Stimulated activated CD8-positive, alpha-beta memory T cell treated with anti-CD3 and anti-CD28 coated beads, Interleukin-4, amount 100 ng/mL, for 24 hours (primary cell): ENCODE measurements around the gene CHST9.
"Not testable (repeated sequence)": the region's sequence is repeated elsewhere in the genome, so short reads cannot be mapped to it uniquely, and the experiment has no call there.

Experiments used
- DNase-seq: peaks from one replicate; pipeline ENCODE4 v3.0.0-alpha.2; 2020; ENCODE audit warnings: low read depth

The CHST9 gene

DNA sequence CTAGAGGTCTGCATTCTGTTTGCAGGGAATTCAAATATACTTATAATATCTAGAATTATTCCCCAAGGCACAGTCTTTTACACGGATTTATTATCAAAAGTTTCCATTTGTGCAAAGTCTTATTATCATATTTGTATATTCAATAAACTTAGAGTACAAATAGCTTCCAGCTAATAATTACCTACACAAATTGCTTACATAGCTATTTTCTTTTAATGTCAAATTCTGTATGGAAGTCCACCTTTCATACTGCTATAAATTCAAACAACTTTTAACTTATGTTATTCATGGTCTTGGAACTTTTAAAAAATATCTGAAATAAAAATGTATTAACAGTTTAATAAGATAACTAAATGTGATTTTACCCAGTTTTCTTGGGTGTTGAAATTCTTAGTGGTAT is 13.1 kb downstream of the CHST9 start:
- no peak for DNase-seq

DNA sequence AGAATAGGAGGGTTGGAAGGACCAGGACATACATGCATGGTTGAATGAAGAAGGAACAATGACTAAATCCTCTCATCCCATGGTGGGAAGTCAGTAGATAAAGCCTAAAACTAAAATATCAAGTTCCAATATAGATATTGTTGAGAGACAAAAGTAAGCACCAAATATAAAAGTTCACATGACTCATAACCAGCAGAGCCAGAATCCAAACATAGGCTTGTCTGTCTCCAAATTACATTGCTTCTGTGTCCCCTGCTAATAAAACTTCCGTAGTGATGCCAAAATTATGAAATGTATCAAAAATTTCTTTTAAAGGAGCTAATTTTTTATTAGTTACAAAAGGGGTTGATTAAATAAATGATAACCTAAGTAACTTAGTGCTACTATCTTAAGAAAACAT is 19.7 kb downstream of the CHST9 start:
- DNase-seq = no peak

DNA sequence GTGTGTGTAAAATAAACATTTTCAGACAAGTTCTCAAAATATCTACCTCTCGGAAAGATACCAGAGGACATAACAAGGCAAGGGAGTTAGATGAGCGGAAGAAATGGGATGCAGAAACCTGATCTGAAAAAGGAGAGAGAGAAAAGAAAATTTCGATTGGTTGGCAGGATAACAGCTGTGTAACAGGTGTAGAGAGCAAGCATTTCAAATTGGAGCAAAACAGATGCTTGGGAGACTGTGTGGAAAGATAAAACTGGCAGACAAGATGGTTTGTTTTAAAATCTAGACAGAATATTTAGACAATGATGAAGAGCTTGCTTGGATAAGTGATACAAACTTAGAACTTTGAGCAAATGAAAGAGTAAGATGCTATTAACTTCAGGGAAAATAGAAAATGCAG is 20.2 kb downstream of the CHST9 start:
- DNase-seq = no peak

DNA sequence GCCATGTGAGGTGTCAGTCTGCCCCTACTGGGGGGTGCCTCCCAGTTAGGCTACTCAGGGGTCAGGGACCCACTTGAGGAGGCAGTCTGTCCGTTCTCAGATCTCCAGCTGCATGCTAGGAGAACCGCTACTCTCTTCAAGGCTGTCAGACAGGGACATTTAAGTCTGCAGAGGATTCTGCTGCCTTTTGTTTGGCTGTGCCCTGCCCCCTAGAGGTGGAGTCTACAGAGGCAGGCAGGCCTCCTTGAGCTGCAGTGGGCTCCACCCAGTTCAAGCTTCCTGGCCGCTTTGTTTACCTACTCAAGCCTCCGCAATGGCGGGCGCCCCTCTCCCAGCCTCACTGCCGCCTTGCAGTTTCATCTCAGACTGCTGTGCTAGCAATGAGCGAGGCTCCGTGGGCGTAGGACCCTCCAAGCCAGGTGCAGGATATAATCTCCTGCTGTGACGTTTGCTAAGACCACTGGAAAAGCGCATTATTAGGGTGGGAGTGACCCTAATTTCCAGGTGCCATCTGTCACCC is 21.9 kb downstream of the CHST9 start:
- not testable (repeated sequence) for DNase-seq

DNA sequence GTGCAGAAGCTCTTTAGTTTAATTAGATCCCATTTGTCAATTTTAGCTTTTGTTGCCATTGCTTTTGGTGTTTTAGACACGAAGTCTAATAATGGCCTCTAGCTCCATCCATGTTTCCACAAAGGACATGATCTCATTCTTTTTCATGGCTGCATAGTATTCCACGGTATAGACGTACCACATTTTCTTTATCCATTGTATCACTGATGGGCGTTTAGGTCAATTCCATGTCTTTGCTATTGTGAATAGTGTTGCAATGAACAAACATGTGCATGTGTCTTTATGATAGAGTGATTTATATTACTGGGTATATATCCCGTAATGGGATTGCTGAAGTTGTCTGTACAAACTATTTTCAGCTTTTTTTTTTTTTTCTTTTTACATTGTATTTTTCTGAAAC is 35.9 kb downstream of the CHST9 start:
- DNase-seq = not testable (repeated sequence)

DNA sequence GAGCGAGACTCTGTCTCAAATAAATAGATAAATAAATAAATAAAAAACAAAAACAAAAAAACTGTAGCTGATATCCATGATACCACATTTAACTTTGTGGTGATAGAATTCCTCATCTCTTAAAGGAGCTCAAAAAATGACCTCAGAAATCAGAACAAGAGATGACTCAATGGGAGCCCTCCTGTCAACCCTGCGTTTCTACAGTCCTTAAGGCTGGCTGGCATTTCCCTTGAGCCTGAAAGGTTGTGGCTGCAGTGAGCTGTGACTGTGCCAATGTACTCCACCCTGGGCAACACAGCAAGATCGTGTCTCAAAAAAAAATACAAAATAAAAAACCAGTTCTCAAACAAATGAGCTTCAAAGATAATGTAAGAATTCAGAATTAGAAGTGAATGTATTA is 40.4 kb downstream of the CHST9 start:
- no peak for DNase-seq

DNA sequence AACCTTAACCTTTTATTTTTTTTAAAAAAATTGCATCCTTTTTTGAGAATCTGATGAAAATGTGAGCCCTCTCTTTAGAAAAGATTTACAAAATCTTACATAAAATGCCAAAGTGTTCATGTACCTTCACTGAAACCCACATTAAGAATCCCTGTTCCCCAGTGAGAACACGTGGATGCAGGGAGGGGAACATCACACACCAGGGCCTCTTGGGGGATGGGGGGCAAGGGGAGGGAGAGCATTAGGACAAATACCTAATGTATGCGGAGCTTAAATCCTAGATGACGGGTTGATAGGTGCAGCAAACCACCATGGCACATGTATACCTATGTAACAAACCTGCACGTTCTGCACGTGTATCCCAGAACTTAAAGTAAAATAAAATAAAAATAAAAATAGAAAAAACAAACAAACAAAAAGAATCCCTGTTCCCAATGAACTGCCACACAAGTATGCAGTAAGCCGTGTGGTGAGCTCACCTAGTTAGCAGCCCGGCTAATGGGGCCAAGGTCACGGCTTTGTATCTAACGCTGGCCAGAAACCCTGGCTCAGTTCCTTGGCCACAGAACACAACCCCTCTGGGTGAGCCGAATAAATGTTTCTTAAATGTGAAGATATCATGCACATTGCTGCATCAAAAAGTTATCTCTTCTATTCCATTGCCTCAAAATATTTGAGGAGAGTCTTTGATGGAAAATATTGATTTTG is 41.4 kb downstream of the CHST9 start:
- DNase-seq = no peak

DNA sequence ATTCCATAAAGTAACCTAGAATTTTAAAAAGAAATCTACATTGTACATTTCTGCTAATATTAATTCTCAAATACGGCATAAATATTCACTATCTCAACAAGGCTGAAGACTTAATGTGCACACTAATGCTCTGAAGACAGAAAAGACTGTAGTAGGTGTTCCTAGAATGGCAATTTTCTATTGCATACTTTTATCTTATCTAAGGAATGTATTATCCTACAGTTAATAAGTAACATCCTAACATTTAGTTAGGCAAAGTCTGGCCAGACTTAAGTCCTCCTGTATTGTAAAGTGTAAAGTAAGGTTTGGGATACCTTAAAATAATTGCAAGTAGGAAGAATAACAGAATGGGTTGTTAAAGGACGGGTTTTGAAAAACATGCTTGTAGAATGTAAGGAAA is 42.2 kb downstream of the CHST9 start:
- DNase-seq = no peak

DNA sequence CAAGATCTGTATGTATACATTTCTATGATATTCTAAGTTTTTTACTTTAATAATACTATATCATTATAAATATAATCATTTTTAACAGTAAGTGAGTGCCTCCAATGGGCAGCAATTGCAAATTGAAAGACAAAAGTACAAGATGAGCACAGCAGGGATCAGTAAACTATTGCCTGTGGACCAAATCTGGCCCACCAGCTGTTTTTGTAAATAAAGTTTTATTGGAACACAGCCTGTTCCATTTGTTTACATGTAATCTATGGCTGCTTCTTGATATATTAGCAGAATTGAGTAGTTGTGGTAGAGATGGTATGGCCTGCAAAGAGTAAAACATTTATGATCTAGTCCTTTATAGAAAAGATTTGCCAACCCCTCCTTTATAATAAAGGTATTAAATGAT is 43.2 kb downstream of the CHST9 start:
- DNase-seq = no peak

DNA sequence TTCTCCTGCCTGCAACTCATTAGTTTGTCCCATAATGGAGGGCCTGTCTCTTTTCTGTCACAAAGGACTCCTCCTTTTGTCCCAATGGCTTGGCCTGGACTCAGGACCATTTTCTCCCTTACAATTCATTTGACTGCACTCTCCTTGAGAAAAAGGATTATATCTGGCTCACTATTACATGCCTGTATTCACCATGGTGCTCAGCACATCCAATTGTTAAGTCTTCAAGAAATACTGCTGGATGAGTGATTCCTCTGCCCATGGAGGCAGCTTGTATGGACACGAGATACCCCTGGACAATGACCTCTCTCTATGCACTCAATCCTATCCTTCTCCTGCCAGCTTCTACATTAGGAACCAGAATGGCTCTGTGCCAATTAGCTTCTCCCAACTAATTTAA is 47.0 kb downstream of the CHST9 start:
- no peak for DNase-seq

DNA sequence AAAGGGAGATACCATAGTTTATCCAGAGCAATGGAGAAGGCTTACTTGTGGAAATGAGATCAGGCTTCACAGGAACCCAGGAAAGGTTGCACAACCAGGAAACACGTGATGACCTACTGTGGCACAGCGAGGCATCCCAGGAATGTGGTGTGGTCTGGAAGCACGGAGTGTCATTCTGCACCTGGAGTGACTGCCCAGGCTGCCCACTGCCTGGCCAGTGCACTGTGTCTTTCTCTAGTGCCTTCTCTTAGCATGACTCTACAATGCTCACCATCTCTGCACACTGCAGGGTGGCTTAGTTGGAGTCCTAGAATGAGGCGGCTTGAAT is 48.9 kb downstream of the CHST9 start:
- DNase-seq = no peak

DNA sequence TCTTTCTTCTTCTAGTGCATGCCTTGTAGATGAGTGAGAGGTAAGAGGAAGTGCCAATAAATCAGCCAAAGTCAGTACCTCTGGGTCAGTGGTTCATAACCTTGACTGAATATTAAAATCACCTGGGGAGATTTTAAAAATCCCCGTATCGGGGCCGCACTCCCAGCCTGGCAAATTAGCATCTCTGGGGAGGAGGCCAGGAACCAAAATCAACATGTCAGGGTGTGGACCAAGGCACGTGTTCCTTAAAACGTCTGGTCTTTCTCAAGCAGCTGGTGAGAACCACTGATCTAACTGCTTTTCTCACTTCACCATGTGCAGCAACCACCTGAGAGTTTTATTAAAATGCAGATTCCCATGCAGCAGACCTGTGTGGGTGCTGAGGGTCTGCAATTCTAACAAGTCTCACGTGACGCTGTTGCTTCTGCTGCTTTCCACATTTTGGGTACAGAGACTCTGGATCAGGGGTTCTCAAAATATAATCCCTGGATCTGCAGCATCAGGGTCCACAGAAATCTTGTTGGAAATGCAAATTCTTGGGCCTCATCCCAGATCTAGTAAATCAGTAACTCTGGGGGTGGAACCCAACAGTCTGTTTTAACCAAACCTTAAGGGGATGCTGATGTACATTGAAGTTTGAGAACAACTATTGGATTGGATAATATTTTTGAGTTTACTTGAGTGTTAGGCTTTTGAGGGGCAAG is 49.5 kb downstream of the CHST9 start:
- no peak for DNase-seq

DNA sequence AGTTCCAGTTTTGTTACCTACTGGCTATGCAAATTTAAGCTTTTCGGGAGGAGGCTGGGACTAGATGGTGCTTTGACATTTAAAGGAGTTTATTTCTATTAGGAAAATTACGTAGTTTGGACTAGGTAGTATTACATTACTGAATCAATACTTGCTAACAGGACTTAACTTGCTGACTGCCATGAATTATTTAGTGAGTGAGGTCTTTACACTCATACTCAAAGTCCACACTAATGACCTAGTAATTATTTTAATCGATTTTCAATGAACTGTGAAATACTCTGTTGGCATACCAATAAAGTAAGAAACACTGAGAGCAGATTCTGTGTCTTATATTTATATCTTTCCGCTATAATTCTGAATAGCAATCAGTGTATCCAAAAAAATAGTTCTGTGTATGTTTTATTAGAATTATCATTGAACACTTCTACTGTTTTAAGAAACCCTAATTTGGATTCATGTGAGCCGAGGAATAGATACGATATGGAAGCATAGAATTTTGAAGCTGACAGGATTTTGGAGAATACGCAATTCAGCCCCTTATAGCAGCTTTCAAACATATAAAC is 55.0 kb downstream of the CHST9 start:
- DNase-seq = no peak

DNA sequence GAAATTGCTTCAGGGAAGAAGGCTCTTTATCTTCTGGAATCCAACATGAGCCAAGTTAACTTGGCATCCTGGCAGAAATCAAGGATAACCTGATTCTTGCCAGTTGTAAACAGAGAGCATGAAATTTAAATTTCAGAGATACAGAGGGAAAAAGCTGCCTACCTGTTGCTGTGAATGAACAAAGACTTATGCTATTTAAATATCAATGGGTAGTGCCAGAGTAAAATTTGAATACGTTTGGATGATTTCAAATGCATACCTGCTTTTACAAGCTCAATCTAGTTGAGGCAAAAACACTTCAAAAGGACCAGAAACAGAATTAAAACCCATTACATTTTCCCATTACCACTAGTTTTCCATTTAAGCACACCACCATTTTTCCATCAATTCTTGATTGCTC is 60.9 kb downstream of the CHST9 start:
- no peak for DNase-seq

DNA sequence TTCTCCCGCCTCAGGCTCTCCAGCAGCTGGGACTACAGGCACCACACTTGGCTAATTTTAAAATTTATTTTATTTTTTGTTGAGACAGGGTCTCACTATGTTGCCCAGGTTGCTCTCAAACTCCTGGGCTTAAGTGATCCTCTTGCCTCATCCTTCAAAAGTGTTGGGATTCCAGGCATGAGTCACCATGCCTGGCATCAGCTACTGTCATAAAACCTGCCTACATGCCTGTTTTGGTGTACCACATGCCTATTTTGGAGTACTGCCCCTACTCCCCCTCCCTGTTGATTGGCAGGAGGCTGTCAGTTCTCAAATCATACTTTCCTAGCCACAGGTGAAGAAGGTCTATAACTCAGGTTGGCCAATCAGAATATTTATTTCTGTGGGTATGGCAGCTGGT is 64.0 kb downstream of the CHST9 start:
- DNase-seq = no peak

DNA sequence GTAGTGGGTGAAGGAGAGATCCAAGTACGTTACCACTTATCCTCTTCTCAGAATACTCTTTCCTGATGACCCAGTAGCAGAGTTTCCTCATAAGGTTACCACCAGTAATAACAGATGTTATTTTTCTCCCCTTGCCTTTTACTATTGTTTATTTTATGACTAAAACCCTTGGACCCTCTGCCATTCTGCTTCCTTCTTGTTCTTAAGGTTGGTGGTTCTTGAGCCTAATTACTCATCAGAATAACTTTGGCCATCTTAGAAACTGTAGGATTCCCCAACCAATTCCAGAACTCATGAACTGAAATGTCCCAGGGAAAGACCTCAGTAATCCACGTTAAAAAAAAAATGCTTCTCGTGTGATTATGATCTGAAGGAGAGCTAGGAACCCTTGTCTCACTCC is 64.9 kb downstream of the CHST9 start:
- DNase-seq = no peak

DNA sequence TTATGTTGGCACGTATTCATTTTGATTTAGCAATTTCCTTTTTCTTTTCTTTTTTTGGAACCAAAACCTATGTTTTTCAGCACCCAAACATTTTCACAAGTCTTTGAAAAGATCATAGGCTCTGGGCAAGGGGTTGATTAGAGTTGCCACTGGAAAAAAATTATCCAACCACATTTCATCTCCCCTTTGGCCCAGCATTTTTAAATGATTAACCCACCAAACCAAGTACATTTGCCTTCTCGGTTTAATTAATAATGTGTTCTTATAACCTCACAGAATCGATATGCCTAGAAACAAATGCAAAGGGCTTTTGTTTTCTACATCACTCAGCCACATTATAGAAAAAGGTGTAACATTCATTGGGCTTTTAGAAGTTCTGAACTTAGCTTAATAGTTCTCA is 66.1 kb downstream of the CHST9 start:
- no peak for DNase-seq

DNA sequence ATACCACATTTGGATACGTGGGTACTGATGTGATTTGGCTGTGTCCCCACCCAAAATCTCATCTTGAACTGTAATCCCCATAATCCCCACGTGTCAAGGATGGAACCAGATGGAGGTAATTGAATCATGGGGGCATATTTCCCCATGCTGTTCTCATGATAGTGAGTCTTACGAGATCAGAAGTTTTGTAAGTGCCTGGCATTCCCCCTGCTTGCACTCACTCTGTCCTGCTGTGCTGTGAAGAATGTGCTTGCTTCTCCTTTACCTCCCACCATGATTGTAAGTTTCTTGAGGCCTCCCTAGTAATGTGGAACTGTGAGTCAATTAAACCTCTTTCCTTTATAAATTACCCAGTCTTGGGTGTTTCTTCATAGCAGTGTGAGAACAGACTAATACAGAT is 70.3 kb downstream of the CHST9 start:
- DNase-seq = no peak

DNA sequence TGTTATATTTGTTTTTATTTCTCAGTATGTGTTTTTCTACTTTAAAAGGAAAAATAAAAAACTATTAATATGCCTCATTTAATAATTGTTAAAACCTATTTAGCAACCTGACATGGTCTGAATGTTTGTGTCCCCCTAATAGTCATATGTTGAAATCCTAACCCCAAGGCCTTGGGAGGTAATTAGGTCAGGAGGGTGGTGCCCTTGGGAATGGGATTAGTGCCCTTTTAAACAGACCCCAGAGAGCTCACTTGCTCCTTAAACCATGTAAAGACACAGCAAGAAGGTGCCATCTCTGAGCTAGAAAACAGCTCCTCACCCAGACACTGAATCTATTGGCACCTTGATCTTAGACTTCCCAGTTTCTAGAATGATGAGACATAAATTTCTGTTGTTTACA is 71.8 kb downstream of the CHST9 start:
- no peak for DNase-seq

DNA sequence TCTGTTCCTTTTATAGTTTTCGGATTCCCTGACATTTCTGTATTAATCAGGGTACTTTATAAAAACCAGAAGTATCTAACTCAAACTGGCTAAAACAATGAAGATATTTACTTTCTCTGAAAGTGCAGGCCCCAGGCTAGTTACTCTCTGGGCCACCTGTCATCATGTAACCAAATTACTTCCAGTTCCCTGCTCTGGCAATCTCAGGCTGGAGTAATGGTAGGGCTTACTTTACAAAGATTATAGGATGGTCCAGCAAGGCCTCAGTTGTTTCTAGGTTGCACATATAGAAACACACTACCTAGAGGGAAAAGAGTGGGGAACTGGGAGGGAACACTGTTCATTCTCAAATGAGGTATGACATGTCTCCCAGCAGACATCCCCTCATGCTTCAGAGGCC is 74.8 kb downstream of the CHST9 start:
- no peak for DNase-seq

DNA sequence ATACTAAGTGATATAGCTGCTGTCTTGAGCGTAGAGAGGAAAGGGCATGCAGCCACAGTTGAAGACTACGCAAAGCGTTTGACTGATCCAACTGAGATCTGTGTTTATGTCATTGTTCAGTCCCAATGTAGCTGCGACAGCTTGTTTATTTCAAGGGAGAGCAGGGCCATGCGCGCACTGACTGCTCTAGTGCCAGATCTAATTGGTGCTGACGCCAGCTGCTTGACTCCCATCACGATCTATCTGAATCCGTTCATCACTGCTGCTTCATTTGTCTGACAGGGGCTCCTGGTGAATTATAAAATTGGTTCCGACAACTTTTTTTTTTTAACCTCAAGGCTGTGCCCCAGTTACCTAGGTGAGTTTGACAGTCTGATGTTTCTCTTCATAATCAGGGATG is 75.7 kb downstream of the CHST9 start:
- DNase-seq = no peak

DNA sequence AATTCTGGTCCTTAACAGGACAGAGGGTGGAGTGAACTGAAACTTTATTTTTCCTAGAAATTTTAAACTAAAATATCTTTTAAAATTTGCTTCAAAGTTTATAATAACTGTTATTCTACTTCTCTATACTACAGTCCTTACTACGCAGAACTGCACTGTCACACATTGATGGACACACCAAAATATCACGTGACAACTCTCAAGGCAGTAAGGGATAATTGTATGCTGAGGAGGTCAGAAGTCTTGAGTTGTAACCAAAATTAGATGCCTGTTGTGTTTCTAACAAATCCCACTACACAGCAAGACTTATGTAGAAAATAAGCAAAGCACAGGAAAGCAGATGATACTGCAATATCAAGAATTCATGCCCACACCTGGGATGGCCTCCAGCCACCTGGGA is 76.3 kb downstream of the CHST9 start:
- DNase-seq = no peak

DNA sequence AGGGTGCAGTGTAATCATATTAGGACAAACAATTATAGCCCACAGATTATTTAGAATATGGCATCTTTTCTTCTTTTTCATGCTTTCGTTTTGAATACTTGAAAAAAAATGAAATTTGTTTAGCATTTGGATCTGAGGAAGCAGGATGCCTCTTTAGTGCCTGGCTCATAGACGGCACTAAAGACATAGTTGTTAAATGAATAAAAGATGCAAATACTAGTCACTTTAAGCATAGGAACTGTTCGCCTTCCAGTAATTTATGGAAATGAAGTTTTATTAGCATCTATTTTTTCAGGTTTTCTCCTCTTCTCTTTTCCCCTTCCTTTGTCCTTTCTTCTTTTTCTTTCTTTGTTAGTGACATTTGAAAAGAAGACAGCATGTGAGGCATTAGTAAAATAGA is 80.4 kb downstream of the CHST9 start:
- no peak for DNase-seq

DNA sequence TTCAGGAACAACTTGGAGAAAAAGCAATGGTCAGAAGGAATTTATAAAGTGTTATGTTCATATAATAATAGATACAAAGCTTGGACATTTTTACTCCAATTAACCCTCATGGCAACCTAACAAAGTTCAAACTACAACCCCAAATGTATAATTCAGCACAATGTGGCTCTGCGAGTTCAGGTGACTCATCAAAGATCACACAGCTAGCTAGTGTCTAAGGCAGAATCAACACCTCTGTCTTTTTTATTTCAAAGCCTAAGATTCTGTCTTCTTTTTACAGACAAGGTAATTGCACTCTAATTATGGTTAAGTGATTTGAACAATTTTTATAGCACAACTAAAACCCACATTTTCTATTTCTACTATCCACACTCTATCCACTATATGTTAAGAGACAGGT is 90.5 kb downstream of the CHST9 start:
- no peak for DNase-seq
